ENCODE measurements around the gene IGF1.

DNA sequence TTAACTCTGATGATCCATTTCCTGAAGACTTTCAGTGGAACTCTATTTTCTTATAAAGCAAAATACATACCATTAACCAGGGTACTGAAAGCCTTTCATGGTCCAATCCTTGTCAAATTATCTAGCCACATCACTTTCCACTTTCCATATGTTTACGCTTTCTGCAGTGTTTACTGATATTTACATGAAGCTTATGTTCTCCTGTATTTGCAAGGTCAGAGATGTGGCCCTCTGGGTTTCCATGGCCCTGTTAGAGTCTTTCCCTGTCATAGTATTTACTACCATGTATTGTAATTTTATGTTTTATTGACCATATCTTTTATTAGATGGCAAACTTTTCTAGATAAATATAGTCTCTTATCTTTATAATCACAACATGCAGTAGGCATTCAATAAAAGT is 23.5 kb upstream of the IGF1 start:
- TF ChIP-seq CTCF (conservative IDR thresholded peaks at IDR 0.05 in 1 of 2, IDR thresholded peaks at IDR 0.05 in 1 of 2; ENCODE audit: extremely low read depth in 1 of 2, insufficient read depth in 1 of 2, low read depth in 1 of 2, low read length in 2 of 2): no peak
- TF ChIP-seq EZH2 (IDR thresholded peaks at IDR 0.05; ENCODE audit: borderline replicate concordance, low read length): no peak

Data from mammary epithelial cell (primary cell).